ENCODE measurements around the gene IFI16. TPM values are rescaled to one million over a fixed set of nuclear protein-coding genes. Genes with fewer than 3 reads are reported as not detected.

IFI16 gene
- polyA plus RNA-seq, 1 experiment = 81.8 TPM

- no peak overlapping the region for H3K4me3 ChIP-seq (ENCODE audit: low read depth, low read length)
- H3K27me3 ChIP-seq (ENCODE audit: control insufficient read depth, insufficient read depth, low read length) = no peaks in the 10 kb centered on the region
- ChIA-PET CTCF (interaction anchor here (0.9 to 2.6 kb wide), 3 partner anchors 14 to 92 kb away, joined by 3 to 5 read pairs (median 3); partner anchors contain the start of gene AIM2), POLR2A (no interaction called here)
- no peaks in the 10 kb centered on the region for H3K36me3 ChIP-seq (ENCODE audit: control insufficient read depth, insufficient read depth, low read length)
- no peak for TF ChIP-seq CTCF (IDR thresholded peaks at IDR 0.05; ENCODE audit: insufficient read depth, low read depth, low read length)
- DNase-seq (ENCODE audit: low read depth) = no peak
These were observed 80.8 kb downstream of the IFI16 start for GRCh38 chr1:159090286-159091179.

- H3K27me3 ChIP-seq (ENCODE audit: control insufficient read depth, insufficient read depth, low read length) = no peaks in the 10 kb centered on the region
- no peak for TF ChIP-seq CTCF (IDR thresholded peaks at IDR 0.05; ENCODE audit: insufficient read depth, low read depth, low read length)
- H3K4me3 ChIP-seq (ENCODE audit: low read depth, low read length) = no peak overlapping the region
- POLR2A ChIA-PET = no interaction called here
- no peak for DNase-seq (ENCODE audit: low read depth)
- CTCF ChIA-PET = interaction anchor here (1.1 to 2.6 kb wide), 2 partner anchors 41 to 93 kb away, joined by 3 to 5 read pairs; no protein-coding TSS in a partner anchor
- no peaks in the 10 kb centered on the region for H3K36me3 ChIP-seq (ENCODE audit: control insufficient read depth, insufficient read depth, low read length)
These were observed 81.5 kb downstream of the IFI16 start for GRCh38 chr1:159091180-159091560.

GRCh38 chr1:159091607-159092031 lies 81.9 kb downstream of the IFI16 start:
- no peak for DNase-seq (ENCODE audit: low read depth)
- ChIA-PET POLR2A (no interaction called here), CTCF (interaction anchor here (2.6 kb wide), 1 partner anchor 40 kb away, joined by 5 read pairs; no protein-coding TSS in a partner anchor)
- Histone ChIP-seq H3K4me3 (ENCODE audit: low read depth, low read length) (no peak overlapping the region), H3K27me3 (ENCODE audit: control insufficient read depth, insufficient read depth, low read length) (no peaks in the 10 kb centered on the region), H3K36me3 (ENCODE audit: control insufficient read depth, insufficient read depth, low read length) (no peaks in the 10 kb centered on the region)
- no peak for TF ChIP-seq CTCF (IDR thresholded peaks at IDR 0.05; ENCODE audit: insufficient read depth, low read depth, low read length)

- no peaks in the 10 kb centered on the region for H3K27me3 ChIP-seq (ENCODE audit: control insufficient read depth, insufficient read depth, low read length)
- CTCF ChIA-PET = interaction anchor here (0.9 to 2.6 kb wide), 2 partner anchors 20 to 40 kb away, joined by 4 to 5 read pairs; no protein-coding TSS in a partner anchor
- no peak for DNase-seq (ENCODE audit: low read depth)
- TF ChIP-seq CTCF (IDR thresholded peaks at IDR 0.05; ENCODE audit: insufficient read depth, low read depth, low read length) = no peak
- POLR2A ChIA-PET = no interaction called here
- no peaks in the 10 kb centered on the region for H3K36me3 ChIP-seq (ENCODE audit: control insufficient read depth, insufficient read depth, low read length)
- H3K4me3 ChIP-seq (ENCODE audit: low read depth, low read length) = no peak overlapping the region
These were observed 82.5 kb downstream of the IFI16 start for GRCh38 chr1:159092036-159092760.

- ChIA-PET POLR2A (no interaction called here), CTCF (interaction anchor here (0.8 to 1.6 kb wide), 2 partner anchors 15 to 33 kb away, joined by 3 read pairs; no protein-coding TSS in a partner anchor)
- no peak for TF ChIP-seq CTCF (IDR thresholded peaks at IDR 0.05; ENCODE audit: insufficient read depth, low read depth, low read length)
- H3K36me3 ChIP-seq (ENCODE audit: control insufficient read depth, insufficient read depth, low read length) = no peaks in the 10 kb centered on the region
- no peak for DNase-seq (ENCODE audit: low read depth)
- H3K4me3 ChIP-seq (ENCODE audit: low read depth, low read length) = no peak overlapping the region
- H3K27me3 ChIP-seq (ENCODE audit: control insufficient read depth, insufficient read depth, low read length) = peaks cover 1% of the 10 kb centered on the region; the same call in 1 of the 2 replicates
These were observed 88.9 kb downstream of the IFI16 start for GRCh38 chr1:159098596-159098995.

Data from BJ (cell line).